HEK293 (cell line): ENCODE measurements around the gene CALCOCO1.

ENCODE experiments used
- YY1 ChIP-seq: fragments of 450-650 bp; formaldehyde crosslinking; IDR thresholded peaks from 2 replicates; pipeline ENCODE4 v1.5.1; 2018; ENCODE audit warnings: missing biosample characterization, missing genetic modification characterization
- ZNF837 ChIP-seq: fragments of 450-650 bp; formaldehyde crosslinking; IDR thresholded peaks from 2 replicates; pipeline ENCODE4 v1.5.1; 2016; ENCODE audit warnings: missing biosample characterization, missing genetic modification characterization
- TF ChIP-seq, protein P1 (sequence below): fragments of 450-650 bp; formaldehyde crosslinking; IDR thresholded peaks from 2 replicates; pipeline ENCODE4 v1.5.1; 2016; ENCODE audit warnings: missing biosample characterization, missing genetic modification characterization

DNA sequence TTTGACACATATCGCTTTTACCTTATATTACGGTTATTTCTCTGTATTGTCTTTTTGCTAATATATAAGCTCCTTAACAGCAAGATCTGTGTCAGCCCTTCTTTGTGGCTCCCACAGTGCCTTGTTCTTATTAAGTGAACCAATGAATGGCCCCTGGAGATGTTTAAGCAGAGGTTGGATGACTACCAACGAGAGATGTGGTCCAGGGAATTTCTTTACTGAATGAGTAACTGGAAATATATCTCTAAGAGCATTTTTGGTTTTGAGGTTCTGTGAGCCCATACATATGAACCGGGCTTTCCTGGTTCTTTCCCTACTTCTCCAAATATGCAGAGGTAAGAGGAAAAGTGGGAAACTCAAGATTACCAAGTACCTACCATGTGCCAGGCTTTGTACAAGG, 23.5 kb downstream of the CALCOCO1 start:
- TF ChIP-seq, protein P1, sequence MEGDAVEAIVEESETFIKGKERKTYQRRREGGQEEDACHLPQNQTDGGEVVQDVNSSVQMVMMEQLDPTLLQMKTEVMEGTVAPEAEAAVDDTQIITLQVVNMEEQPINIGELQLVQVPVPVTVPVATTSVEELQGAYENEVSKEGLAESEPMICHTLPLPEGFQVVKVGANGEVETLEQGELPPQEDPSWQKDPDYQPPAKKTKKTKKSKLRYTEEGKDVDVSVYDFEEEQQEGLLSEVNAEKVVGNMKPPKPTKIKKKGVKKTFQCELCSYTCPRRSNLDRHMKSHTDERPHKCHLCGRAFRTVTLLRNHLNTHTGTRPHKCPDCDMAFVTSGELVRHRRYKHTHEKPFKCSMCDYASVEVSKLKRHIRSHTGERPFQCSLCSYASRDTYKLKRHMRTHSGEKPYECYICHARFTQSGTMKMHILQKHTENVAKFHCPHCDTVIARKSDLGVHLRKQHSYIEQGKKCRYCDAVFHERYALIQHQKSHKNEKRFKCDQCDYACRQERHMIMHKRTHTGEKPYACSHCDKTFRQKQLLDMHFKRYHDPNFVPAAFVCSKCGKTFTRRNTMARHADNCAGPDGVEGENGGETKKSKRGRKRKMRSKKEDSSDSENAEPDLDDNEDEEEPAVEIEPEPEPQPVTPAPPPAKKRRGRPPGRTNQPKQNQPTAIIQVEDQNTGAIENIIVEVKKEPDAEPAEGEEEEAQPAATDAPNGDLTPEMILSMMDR (tag by site-specific recombination), result no peak
- no peak for TF ChIP-seq YY1 (tag by site-specific recombination)
- TF ChIP-seq ZNF837 (tag by site-specific recombination), result no peak
